NCI-H146 treated with DMSO at 0.1 percent for 48 hours (cell line): ENCODE data around the gene HSD17B11.
"Not testable (repeated sequence)": the region's sequence is repeated elsewhere in the genome, so short reads cannot be mapped to it uniquely, and the experiment has no call there.

Source experiments
- DNase-seq: peaks from one replicate; lab custom pipeline; 2025; ENCODE audit not compliant: unreplicated experiment; lab: John Stamatoyannopoulos, UW

HSD17B11 gene

GRCh38 chr4:87310691-87311335 lies 80.2 kb downstream of the HSD17B11 start:
- DNase-seq: no peak

GRCh38 chr4:87309625-87310024 lies 81.4 kb downstream of the HSD17B11 start:
- no peak for DNase-seq

DNA sequence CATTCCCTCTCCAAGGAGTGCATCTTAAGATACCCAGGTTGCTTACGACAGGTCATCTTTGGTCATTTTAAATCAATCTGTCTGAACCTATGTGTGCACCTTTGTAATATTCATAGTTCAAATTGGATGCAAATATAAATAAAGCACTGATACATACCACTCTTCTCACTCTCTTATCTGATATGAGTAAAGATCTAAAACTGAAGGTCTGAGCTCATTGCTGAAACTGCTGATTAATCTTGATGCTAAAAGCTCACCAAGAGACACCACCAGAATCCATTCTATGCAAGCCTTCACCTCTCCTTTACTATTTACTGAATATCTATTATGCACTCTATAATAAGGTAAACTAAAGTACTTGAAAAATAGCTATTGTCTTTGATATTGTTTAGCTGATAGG lies 84.9 kb downstream of the HSD17B11 start:
- DNase-seq: no peak

- DNase-seq: no peak
Observed at GRCh38 chr4:87305562-87305961, 85.4 kb downstream of the HSD17B11 start.

DNA sequence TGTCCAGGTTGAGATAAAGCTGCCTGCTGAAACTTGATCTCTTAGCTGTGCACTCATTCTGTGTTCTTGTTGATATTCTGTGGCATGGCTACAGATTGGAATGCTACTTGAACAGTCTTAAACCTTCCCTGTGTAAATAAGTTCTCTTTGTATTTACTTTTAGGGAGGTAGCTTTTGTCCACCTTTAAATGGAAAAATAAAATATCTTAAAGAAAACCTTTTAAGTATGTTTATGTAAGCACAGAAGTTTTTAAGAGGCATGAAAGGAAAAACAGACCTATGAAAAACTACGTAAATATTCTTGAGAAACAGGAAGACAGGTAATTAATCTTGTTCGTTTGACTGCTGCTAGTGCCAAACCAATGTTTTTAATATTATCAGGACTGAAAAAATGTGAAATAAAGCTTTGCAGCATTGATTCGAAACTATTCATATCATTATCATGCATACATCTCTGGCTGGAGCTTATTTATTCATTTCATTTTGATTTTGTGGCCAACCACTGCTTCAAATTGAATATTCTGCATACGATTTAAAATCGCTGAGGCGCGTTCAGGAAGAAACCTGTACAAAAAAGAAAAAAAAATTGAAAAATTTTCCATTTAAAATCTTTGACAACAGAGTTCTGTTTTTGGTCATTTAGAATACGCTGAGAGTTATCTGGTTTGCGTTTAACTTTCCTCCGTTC lies 86.1 kb downstream of the HSD17B11 start:
- no peak for DNase-seq

DNA sequence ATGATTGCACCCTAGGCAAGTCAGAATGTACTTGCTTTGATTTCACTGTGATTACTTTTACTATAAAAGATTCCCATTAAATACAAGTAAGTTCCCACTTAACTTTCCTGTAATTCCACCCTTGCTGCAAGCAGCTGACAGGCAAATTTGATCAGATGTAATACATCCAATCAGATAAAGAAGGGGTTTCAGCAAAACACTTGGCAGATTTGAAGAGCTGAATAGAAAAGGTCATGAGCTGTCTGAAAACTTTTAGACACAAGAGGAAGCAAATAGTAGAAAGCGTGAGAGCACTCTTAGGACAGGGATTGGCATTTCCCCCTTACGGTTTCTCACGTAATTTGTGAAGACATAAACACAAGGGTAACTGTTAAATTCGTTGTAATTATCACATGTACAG lies 91.1 kb downstream of the HSD17B11 start:
- no peak for DNase-seq

DNA sequence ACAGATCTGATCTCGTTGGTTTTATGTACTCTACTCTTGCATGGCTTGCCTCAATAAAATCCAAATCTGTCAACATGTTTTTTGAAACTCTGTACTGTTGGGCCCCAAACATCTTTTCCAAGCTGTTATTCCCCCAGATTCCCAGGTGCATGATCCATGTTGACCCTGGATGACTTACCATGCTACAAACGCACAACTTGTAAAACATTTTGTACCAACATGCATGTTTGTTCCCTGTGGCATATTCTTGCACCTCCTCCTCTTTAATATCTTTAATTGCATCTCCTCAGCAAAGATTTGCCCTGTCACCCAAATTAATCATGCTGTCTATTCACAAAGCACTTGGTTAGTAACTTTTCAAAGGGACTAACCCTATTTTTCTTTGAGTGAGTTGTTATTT lies 92.6 kb downstream of the HSD17B11 start:
- no peak for DNase-seq

GRCh38 chr4:87294911-87295310 lies 96.1 kb downstream of the HSD17B11 start:
- DNase-seq: not testable (repeated sequence)

DNA sequence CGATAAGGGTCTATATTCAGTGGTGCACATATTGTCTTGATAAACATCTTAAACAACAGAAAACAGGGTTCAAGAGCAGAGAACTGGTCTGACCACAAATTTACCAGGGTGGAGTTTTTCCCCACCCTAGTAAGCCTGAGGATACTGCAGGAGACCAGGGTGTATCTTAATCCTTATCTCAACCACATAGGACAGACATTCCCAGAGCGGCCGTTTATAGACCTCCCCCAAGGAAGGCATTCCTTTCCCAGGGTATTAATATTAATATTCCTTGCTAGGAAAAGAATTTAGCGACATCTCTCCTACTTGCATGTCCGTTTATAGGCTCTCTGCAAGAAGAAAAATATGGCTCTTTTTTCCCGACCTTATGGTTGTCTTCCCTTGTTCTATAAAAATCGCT lies 97.1 kb downstream of the HSD17B11 start:
- DNase-seq: not testable (repeated sequence)

DNA sequence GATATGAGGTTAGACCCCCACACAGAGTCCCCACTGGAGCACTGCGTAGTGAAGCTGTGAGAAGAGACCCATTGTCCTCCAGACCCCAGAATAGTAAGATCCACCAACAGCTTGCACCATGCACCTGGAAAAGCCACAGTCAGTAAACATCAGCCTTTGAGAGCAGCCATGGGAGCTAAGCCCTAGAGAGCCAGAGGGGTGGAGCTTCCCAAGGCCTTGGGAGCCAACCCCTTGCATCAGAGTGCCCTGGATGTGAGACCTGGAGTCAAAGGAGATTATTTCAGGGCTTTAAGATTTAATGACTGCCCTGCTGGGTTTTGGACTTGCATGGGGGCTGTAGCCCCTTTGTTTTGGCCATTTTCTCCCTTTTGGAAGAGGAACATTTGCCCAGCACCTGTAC lies 104.0 kb downstream of the HSD17B11 start:
- no peak for DNase-seq
